ENCODE measurements around the gene HNRNPL.
A peak's percentile ranks its signal among the peaks of the same experiment; 100 is the strongest.
"Not testable (repeated sequence)": the region's sequence is repeated elsewhere in the genome, so short reads cannot be mapped to it uniquely, and the experiment has no call there.

HNRNPL gene

GRCh38 chr19:38801359-38802095, 48.3 kb downstream of the HNRNPL start:
- DNase-seq (ENCODE audit: low read depth) = no peak

- no peak for DNase-seq (ENCODE audit: low read depth)
Measured at GRCh38 chr19:38800577-38801347, 49.0 kb downstream of the HNRNPL start.

- DNase-seq (ENCODE audit: low read depth) = no peak
Measured at GRCh38 chr19:38799104-38799503, 50.7 kb downstream of the HNRNPL start.

GRCh38 chr19:38797781-38798180, 52.0 kb downstream of the HNRNPL start:
- DNase-seq (ENCODE audit: low read depth) = not testable (repeated sequence)

- no peak for DNase-seq (ENCODE audit: low read depth)
Measured at GRCh38 chr19:38796154-38796553, 53.6 kb downstream of the HNRNPL start.

GRCh38 chr19:38795549-38795948, 54.2 kb downstream of the HNRNPL start:
- no peak for DNase-seq (ENCODE audit: low read depth)

GRCh38 chr19:38793671-38794070, 56.1 kb downstream of the HNRNPL start:
- no peak for DNase-seq (ENCODE audit: low read depth)

GRCh38 chr19:38793177-38793576, 56.6 kb downstream of the HNRNPL start:
- DNase-seq (ENCODE audit: low read depth) = peak; percentile 32

- no peak for DNase-seq (ENCODE audit: low read depth)
Measured at GRCh38 chr19:38792250-38793111, 57.3 kb downstream of the HNRNPL start.

- not testable (repeated sequence) for DNase-seq (ENCODE audit: low read depth)
Measured at GRCh38 chr19:38791451-38792064, 58.2 kb downstream of the HNRNPL start.

GRCh38 chr19:38790507-38791403, 59.0 kb downstream of the HNRNPL start:
- DNase-seq (ENCODE audit: low read depth) = not testable (repeated sequence)

- DNase-seq (ENCODE audit: low read depth) = no peak
Measured at GRCh38 chr19:38788478-38789243, 61.1 kb downstream of the HNRNPL start, which contains the start of gene LGALS7B. TSS of gene LGALS7B (plus strand) at chr19:38789200. CDS start at chr19:38789227, 27 bp downstream.

- DNase-seq (ENCODE audit: low read depth) = no peak
Measured at GRCh38 chr19:38786572-38787265, 63.1 kb downstream of the HNRNPL start.

Measured in fibroblast of gingiva (primary cell).